ENCODE results near the gene C17orf67.

DNA sequence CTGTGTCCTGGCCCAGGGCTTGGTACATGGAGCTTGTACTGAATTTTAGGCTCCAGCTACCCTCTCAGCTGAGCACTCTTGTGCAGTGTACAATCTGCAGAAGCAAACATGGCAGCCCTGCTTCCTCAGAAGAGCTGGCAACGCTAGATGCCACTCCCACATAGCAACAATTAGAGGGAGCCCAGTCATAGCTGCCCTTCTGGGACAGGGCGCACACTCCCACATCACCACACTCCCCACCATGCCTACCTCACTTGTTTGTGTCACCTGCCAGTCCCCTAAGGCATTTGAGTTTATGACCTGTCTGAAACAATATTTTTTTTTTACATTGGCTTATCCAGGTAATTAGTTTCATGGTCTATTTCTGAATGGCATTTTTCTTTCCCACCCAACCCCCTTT, 72.3 kb downstream of the C17orf67 start:
- TF ChIP-seq GATA3 (IDR thresholded peaks at IDR 0.05; ENCODE audit: low read depth, low read length) (no peak), GATA2 (IDR thresholded peaks at IDR 0.05; ENCODE audit: low read depth, low read length) (no peak)
